ENCODE data around the gene BTNL9. TPM values are rescaled to one million over a fixed set of nuclear protein-coding genes. Genes with fewer than 3 reads are reported as not detected.

The BTNL9 gene
- total and polyA plus RNA-seq, 2 experiments from 2014 or later: 0.11 to 0.27 TPM

DNA sequence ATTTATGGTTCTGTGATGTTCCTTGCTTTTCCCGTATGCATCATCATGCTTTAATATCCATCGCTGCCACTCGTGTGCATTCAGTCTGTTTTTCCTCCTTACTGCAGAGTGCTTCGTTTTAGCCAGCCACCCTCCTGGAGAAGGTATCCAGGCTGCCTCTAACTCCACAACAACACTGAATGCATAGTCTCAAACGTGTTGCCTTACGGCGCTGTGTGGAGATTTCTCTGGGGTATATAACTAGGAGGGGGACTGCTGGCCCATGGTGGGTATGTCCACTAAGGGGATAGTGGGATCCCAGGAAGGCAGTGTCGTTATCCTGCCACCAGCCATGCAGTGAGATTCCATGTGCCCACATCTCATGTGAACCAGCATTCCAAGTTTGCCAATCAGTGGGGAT, 16.4 kb downstream of the BTNL9 start:
- H3K9me2 ChIP-seq (replicated peaks; ENCODE audit: insufficient read depth): no peaks in the 10 kb centered on the region
- H3K27me3 ChIP-seq: peaks cover 98% of the 10 kb centered on the region

DNA sequence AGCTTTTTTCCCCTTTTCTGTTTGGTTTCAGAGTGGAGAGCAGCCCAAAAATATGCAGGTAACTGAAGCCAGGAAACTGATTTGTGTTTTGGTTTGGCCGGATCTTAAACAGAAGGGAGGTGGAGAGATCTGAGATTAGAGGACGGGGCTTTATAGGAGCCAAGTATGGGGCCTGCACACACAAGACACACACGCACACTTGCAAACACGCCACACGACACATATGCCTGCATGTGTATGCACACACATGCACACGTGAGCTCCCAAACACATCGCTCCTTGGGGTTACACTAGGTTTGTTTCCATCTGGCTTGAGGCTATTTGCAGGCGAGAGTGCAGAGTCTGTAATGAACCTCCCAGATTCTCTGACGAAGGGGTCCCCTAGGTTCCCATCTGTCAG, 18.3 kb downstream of the BTNL9 start:
- H3K4me2 ChIP-seq: no peak overlapping the region
- WGBS (ENCODE audit: low lambda C conversion rate, missing lambda C conversion rate): 69% methylated on average over 9 of the region's 9 CpGs
- H3K9me2 ChIP-seq (replicated peaks; ENCODE audit: insufficient read depth): no peaks in the 10 kb centered on the region

More for the DNA sequence above, 16.4 kb downstream of the BTNL9 start:
- Histone ChIP-seq H3K27ac (no peak overlapping the region), H2AFZ (no peak overlapping the region), H3K4me3 (no peak overlapping the region), H3K36me3 (replicated peaks; ENCODE audit: insufficient read depth, low read depth) (no peaks in the 10 kb centered on the region), H4K20me1 (ENCODE audit: insufficient read depth, poor library complexity, severe bottlenecking) (no peaks in the 10 kb centered on the region), H3K79me2 (no peaks in the 10 kb centered on the region), H3K9me3 (ENCODE audit: low read depth) (no peaks in the 10 kb centered on the region), H3K4me2 (no peak overlapping the region), H3K4me1 (ENCODE audit: insufficient read depth) (no peaks in the 10 kb centered on the region)
- DNase-seq (ENCODE audit: low spot score): no peak
- TF ChIP-seq, protein P1, sequence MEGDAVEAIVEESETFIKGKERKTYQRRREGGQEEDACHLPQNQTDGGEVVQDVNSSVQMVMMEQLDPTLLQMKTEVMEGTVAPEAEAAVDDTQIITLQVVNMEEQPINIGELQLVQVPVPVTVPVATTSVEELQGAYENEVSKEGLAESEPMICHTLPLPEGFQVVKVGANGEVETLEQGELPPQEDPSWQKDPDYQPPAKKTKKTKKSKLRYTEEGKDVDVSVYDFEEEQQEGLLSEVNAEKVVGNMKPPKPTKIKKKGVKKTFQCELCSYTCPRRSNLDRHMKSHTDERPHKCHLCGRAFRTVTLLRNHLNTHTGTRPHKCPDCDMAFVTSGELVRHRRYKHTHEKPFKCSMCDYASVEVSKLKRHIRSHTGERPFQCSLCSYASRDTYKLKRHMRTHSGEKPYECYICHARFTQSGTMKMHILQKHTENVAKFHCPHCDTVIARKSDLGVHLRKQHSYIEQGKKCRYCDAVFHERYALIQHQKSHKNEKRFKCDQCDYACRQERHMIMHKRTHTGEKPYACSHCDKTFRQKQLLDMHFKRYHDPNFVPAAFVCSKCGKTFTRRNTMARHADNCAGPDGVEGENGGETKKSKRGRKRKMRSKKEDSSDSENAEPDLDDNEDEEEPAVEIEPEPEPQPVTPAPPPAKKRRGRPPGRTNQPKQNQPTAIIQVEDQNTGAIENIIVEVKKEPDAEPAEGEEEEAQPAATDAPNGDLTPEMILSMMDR (IDR thresholded peaks at IDR 0.05; ENCODE audit: poor library complexity): no peak
- TF ChIP-seq EZH2 (IDR thresholded peaks at IDR 0.05; ENCODE audit: borderline replicate concordance) (no peak), EZH2phosphoT487 (IDR thresholded peaks at IDR 0.05; ENCODE audit: low read depth, severe bottlenecking, unreplicated experiment) (no peak)
- 80% methylated on average over 8 of the region's 8 CpGs for WGBS (ENCODE audit: low lambda C conversion rate, missing lambda C conversion rate)

DNA sequence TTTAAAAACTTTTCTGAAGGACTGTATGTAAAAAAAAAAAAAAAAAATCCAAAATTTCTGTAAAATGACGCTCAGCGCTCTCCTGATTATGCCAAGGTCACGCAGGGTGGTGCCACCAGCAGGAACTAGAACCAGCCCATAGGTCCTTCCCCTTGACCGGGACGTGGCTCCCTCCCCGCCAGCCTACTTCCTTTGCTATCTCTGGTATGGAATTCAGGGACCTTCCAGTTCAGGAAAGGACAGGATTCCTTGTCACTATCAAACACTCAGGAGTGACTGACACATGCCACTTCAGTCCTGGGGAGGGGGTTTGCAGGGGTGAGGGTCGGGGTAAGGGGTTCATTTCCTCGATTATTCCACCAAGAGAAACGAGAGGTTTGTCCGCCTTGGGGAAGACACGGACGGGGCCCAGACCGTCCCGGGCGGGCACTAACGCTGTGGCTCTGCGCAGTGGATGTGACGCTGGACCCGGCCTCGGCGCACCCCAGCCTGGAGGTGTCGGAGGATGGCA, 18.8 kb downstream of the BTNL9 start:
- Histone ChIP-seq H3K4me3 (no peak overlapping the region), H3K36me3 (replicated peaks; ENCODE audit: insufficient read depth, low read depth) (no peaks in the 10 kb centered on the region), H3K27me3 (peaks cover 90% of the 10 kb centered on the region), H3K4me1 (ENCODE audit: insufficient read depth) (no peaks in the 10 kb centered on the region), H3K79me2 (no peaks in the 10 kb centered on the region), H4K20me1 (ENCODE audit: insufficient read depth, poor library complexity, severe bottlenecking) (no peaks in the 10 kb centered on the region), H3K9me2 (replicated peaks; ENCODE audit: insufficient read depth) (no peaks in the 10 kb centered on the region), H2AFZ (no peak overlapping the region), H3K27ac (no peak overlapping the region), H3K4me2 (peak overlapping the region; percentile 73), H3K9me3 (ENCODE audit: low read depth) (no peaks in the 10 kb centered on the region)
- TF ChIP-seq, protein P1 (IDR thresholded peaks at IDR 0.05; ENCODE audit: poor library complexity): no peak
- TF ChIP-seq EZH2phosphoT487 (IDR thresholded peaks at IDR 0.05; ENCODE audit: low read depth, severe bottlenecking, unreplicated experiment) (peak; percentile 8), EZH2 (IDR thresholded peaks at IDR 0.05; ENCODE audit: borderline replicate concordance) (peak; percentile 90)
- WGBS (ENCODE audit: low lambda C conversion rate, missing lambda C conversion rate): 13% methylated on average over 21 of the region's 22 CpGs
- DNase-seq (ENCODE audit: low spot score): no peak

More for the DNA sequence above, 18.3 kb downstream of the BTNL9 start:
- TF ChIP-seq EZH2 (IDR thresholded peaks at IDR 0.05; ENCODE audit: borderline replicate concordance) (no peak), EZH2phosphoT487 (IDR thresholded peaks at IDR 0.05; ENCODE audit: low read depth, severe bottlenecking, unreplicated experiment) (no peak)
- TF ChIP-seq, protein P1 (IDR thresholded peaks at IDR 0.05; ENCODE audit: poor library complexity): no peak
- H3K27ac ChIP-seq: no peak overlapping the region
- no peak overlapping the region for H2AFZ ChIP-seq
- H3K27me3 ChIP-seq: peaks cover 95% of the 10 kb centered on the region
- no peak for DNase-seq (ENCODE audit: low spot score)
- H3K36me3 ChIP-seq (replicated peaks; ENCODE audit: insufficient read depth, low read depth): no peaks in the 10 kb centered on the region
- no peaks in the 10 kb centered on the region for H3K4me1 ChIP-seq (ENCODE audit: insufficient read depth)
- no peaks in the 10 kb centered on the region for H3K79me2 ChIP-seq
- H4K20me1 ChIP-seq (ENCODE audit: insufficient read depth, poor library complexity, severe bottlenecking): no peaks in the 10 kb centered on the region
- H3K4me3 ChIP-seq: no peak overlapping the region
- no peaks in the 10 kb centered on the region for H3K9me3 ChIP-seq (ENCODE audit: low read depth)

All from hepatocyte (in vitro differentiated cells).